Cerebellar nuclear complex (tissue), 1 donor: ENCODE results near the gene SF3B2.
"Not testable (repeated sequence)": the region's sequence is repeated elsewhere in the genome, so short reads cannot be mapped to it uniquely, and the experiment has no call there.

Experiments used
- DNase-seq, 2 experiments: peaks; one replicate each; lab custom pipeline; 2025; lab: John Stamatoyannopoulos, UW

SF3B2 gene

GRCh38 chr11:66051766-66052663, at the start of gene SF3B2:
Gene SF3B2, plus strand, starts transcription at chr11:66052364. Its CDS starts 21 bp downstream, at chr11:66052385.
- DNase-seq = peak; percentile 87 to 98

- no peak for DNase-seq
Measured at GRCh38 chr11:66002648-66003225, 49.4 kb upstream of the SF3B2 start.

GRCh38 chr11:66003291-66003690, 48.9 kb upstream of the SF3B2 start:
- DNase-seq = no peak

GRCh38 chr11:66004186-66004585, 48.0 kb upstream of the SF3B2 start:
- DNase-seq = no peak

- DNase-seq = no peak
Measured at GRCh38 chr11:66006134-66006890, 45.9 kb upstream of the SF3B2 start.

- DNase-seq = no peak
Measured at GRCh38 chr11:66006891-66007176, 45.3 kb upstream of the SF3B2 start.

- DNase-seq = no peak
Measured at GRCh38 chr11:66007201-66007634, 44.9 kb upstream of the SF3B2 start.

- no peak for DNase-seq
Measured at GRCh38 chr11:66008095-66008467, 44.1 kb upstream of the SF3B2 start.

GRCh38 chr11:66008468-66009101, 43.6 kb upstream of the SF3B2 start:
- no peak for DNase-seq

- not testable (repeated sequence) for DNase-seq
Measured at GRCh38 chr11:66010036-66010435, 42.1 kb upstream of the SF3B2 start.

- DNase-seq = no peak
Measured at GRCh38 chr11:66011239-66011784, 40.9 kb upstream of the SF3B2 start.

GRCh38 chr11:66011785-66012303, 40.3 kb upstream of the SF3B2 start, which contains the start of gene CST6:
Gene CST6, plus strand, starts transcription at chr11:66012008. Its CDS starts 37 bp downstream, at chr11:66012045.
- DNase-seq = no peak

- no peak for DNase-seq
Measured at GRCh38 chr11:66012371-66012945, 39.7 kb upstream of the SF3B2 start.

GRCh38 chr11:66012946-66013761, 39.0 kb upstream of the SF3B2 start:
- DNase-seq = no peak

GRCh38 chr11:66013762-66014100, 38.4 kb upstream of the SF3B2 start:
- no peak for DNase-seq

GRCh38 chr11:66014804-66015453, 37.2 kb upstream of the SF3B2 start:
- DNase-seq = no peak

- DNase-seq = no peak
Measured at GRCh38 chr11:66015454-66015881, 36.7 kb upstream of the SF3B2 start.

GRCh38 chr11:66015936-66016792, 36.0 kb upstream of the SF3B2 start:
- no peak for DNase-seq

GRCh38 chr11:66016793-66017177, 35.4 kb upstream of the SF3B2 start:
- no peak for DNase-seq
